Measurements from ENCODE around the gene SV2C. TPM values are rescaled to one million over a fixed set of nuclear protein-coding genes. Genes with fewer than 3 reads are reported as not detected.
"Not testable (repeated sequence)": the region's sequence is repeated elsewhere in the genome, so short reads cannot be mapped to it uniquely, and the experiment has no call there.

The SV2C gene
- total RNA-seq, 1 donor from 2014 or later, result 17.8 TPM

GRCh38 chr5:76299592-76299991 is 216.4 kb downstream of the SV2C start:
- Mint-ChIP-seq H3K4me1 (ENCODE audit: low read depth, unreplicated experiment) (no peaks in the 10 kb centered on the region), H3K4me3 (ENCODE audit: unreplicated experiment) (no peak overlapping the region), H3K9me3 (ENCODE audit: unreplicated experiment) (no peaks in the 10 kb centered on the region), H3K36me3 (ENCODE audit: unreplicated experiment) (peaks cover 4% of the 10 kb centered on the region), H3K27ac (ENCODE audit: unreplicated experiment) (no peak overlapping the region), H3K27me3 (ENCODE audit: unreplicated experiment) (no peaks in the 10 kb centered on the region)
- DNase-seq, result no peak
- TF ChIP-seq, protein P1, sequence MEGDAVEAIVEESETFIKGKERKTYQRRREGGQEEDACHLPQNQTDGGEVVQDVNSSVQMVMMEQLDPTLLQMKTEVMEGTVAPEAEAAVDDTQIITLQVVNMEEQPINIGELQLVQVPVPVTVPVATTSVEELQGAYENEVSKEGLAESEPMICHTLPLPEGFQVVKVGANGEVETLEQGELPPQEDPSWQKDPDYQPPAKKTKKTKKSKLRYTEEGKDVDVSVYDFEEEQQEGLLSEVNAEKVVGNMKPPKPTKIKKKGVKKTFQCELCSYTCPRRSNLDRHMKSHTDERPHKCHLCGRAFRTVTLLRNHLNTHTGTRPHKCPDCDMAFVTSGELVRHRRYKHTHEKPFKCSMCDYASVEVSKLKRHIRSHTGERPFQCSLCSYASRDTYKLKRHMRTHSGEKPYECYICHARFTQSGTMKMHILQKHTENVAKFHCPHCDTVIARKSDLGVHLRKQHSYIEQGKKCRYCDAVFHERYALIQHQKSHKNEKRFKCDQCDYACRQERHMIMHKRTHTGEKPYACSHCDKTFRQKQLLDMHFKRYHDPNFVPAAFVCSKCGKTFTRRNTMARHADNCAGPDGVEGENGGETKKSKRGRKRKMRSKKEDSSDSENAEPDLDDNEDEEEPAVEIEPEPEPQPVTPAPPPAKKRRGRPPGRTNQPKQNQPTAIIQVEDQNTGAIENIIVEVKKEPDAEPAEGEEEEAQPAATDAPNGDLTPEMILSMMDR (IDR thresholded peaks at IDR 0.05; ENCODE audit: partially characterized antibody, unreplicated experiment), result no peak

GRCh38 chr5:76301932-76302331 is 218.7 kb downstream of the SV2C start:
- H3K27ac Mint-ChIP-seq (ENCODE audit: unreplicated experiment); DNase-seq; H3K27me3 Mint-ChIP-seq (ENCODE audit: unreplicated experiment); H3K4me1 Mint-ChIP-seq (ENCODE audit: low read depth, unreplicated experiment); H3K9me3 Mint-ChIP-seq (ENCODE audit: unreplicated experiment); H3K4me3 Mint-ChIP-seq (ENCODE audit: unreplicated experiment); H3K36me3 Mint-ChIP-seq (ENCODE audit: unreplicated experiment): not testable (repeated sequence)

GRCh38 chr5:76302661-76303060 is 219.5 kb downstream of the SV2C start:
- not testable (repeated sequence) for H3K4me3 Mint-ChIP-seq (ENCODE audit: unreplicated experiment); H3K27ac Mint-ChIP-seq (ENCODE audit: unreplicated experiment); DNase-seq; H3K4me1 Mint-ChIP-seq (ENCODE audit: low read depth, unreplicated experiment); H3K9me3 Mint-ChIP-seq (ENCODE audit: unreplicated experiment); H3K27me3 Mint-ChIP-seq (ENCODE audit: unreplicated experiment); H3K36me3 Mint-ChIP-seq (ENCODE audit: unreplicated experiment)

DNA sequence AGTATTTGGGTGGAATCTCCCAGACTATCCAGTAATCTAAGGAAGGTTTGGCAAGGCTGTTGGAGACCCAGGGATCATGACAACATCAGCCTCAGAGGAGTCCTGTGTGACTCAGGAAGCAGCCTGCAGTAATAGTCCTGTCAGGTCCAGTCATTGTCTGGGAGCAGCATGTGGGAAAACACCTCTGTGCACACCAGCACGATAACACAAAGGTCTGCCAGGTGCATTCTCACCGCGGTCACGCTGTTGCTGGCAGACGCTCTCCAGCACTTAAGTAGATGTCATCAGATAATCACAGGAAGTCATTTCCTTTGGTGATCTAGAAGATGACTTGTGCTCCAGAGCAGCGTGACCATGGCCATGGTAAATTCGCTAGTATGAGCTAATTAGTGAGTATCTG is 220.7 kb downstream of the SV2C start:
- Mint-ChIP-seq H3K27ac (ENCODE audit: unreplicated experiment) (no peak overlapping the region), H3K9me3 (ENCODE audit: unreplicated experiment) (peaks cover 3% of the 10 kb centered on the region), H3K27me3 (ENCODE audit: unreplicated experiment) (no peaks in the 10 kb centered on the region), H3K36me3 (ENCODE audit: unreplicated experiment) (peaks cover 4% of the 10 kb centered on the region), H3K4me1 (ENCODE audit: low read depth, unreplicated experiment) (no peaks in the 10 kb centered on the region), H3K4me3 (ENCODE audit: unreplicated experiment) (no peak overlapping the region)
- DNase-seq, result no peak
- TF ChIP-seq, protein P1 (IDR thresholded peaks at IDR 0.05; ENCODE audit: partially characterized antibody, unreplicated experiment), result no peak

DNA sequence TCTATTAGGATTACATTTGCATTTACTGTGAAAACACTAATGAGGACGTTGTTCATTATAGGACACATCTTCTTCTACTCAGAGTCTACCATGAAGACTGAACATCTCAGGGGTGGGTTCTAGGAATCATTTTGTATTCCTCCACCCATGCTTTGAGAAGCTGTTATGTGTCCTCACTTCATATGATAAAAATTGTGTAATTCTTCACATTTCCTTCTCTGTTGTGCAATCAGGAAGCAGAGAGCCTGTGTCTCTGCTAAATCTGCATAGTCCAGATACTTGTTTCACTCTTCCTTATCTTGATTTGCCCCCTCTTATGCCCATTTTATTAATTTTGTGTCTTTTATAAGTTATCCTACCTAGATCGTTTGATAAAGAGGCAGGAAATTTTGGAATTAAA is 222.1 kb downstream of the SV2C start:
- Mint-ChIP-seq H3K4me3 (ENCODE audit: unreplicated experiment) (no peak overlapping the region), H3K9me3 (ENCODE audit: unreplicated experiment) (peaks cover 3% of the 10 kb centered on the region), H3K27me3 (ENCODE audit: unreplicated experiment) (no peaks in the 10 kb centered on the region), H3K4me1 (ENCODE audit: low read depth, unreplicated experiment) (no peaks in the 10 kb centered on the region), H3K36me3 (ENCODE audit: unreplicated experiment) (peaks cover 4% of the 10 kb centered on the region), H3K27ac (ENCODE audit: unreplicated experiment) (no peak overlapping the region)
- DNase-seq, result no peak
- TF ChIP-seq, protein P1 (IDR thresholded peaks at IDR 0.05; ENCODE audit: partially characterized antibody, unreplicated experiment), result no peak

GRCh38 chr5:76305775-76306174 is 222.6 kb downstream of the SV2C start:
- H3K9me3 Mint-ChIP-seq (ENCODE audit: unreplicated experiment), result peaks cover 3% of the 10 kb centered on the region
- H3K4me3 Mint-ChIP-seq (ENCODE audit: unreplicated experiment), result no peak overlapping the region
- H3K27me3 Mint-ChIP-seq (ENCODE audit: unreplicated experiment), result no peaks in the 10 kb centered on the region
- H3K4me1 Mint-ChIP-seq (ENCODE audit: low read depth, unreplicated experiment), result no peaks in the 10 kb centered on the region
- DNase-seq, result no peak
- H3K27ac Mint-ChIP-seq (ENCODE audit: unreplicated experiment), result no peak overlapping the region
- H3K36me3 Mint-ChIP-seq (ENCODE audit: unreplicated experiment), result peaks cover 4% of the 10 kb centered on the region
- TF ChIP-seq, protein P1 (IDR thresholded peaks at IDR 0.05; ENCODE audit: partially characterized antibody, unreplicated experiment), result no peak

All from glutamatergic neuron (in vitro differentiated cells).